Activated CD4-positive, alpha-beta T cell treated with anti-CD3 and anti-CD28 coated beads, Interleukin-2, amount 10 ng/mL, durations not matched to agents 24 days and 14 days (primary cell): Measurements from ENCODE around the gene KRT33B. TPM values are rescaled to one million over a fixed set of nuclear protein-coding genes. Genes with fewer than 3 reads are reported as not detected.

Source experiments
- DNase-seq: peaks from one replicate; pipeline ENCODE4 v3.0.0; 2022
- H3K27ac Mint-ChIP-seq: one replicate; pipeline ENCODE4 v1.8.0; 2022; ENCODE audit warnings: mild to moderate bottlenecking, mixed read lengths
- H3K27me3 Mint-ChIP-seq: one replicate; pipeline ENCODE4 v1.8.0; 2022; ENCODE audit warnings: mixed read lengths
- H3K36me3 Mint-ChIP-seq: one replicate; pipeline ENCODE4 v1.8.0; 2022; ENCODE audit warnings: low read depth, mild to moderate bottlenecking, mixed read lengths
- H3K4me1 Mint-ChIP-seq: one replicate; pipeline ENCODE4 v1.8.0; 2021; ENCODE audit warnings: mixed read lengths
- H3K4me3 Mint-ChIP-seq: one replicate; pipeline ENCODE4 v1.8.0; 2022; ENCODE audit warnings: mild to moderate bottlenecking, moderate library complexity, mixed read lengths
- H3K9me3 Mint-ChIP-seq: one replicate; pipeline ENCODE4 v1.8.0; 2021; ENCODE audit warnings: mixed read lengths
- intact Hi-C: fragments of 100-400 bp; cut with micrococcal nuclease; formaldehyde crosslinking; loops from one replicate; pipeline ENCODE4 v1.15.1; 2023
- total RNA-seq: library from RNA; stranded (reverse); gene quantifications from 2 replicates; pipeline ENCODE4 v1.2.3, GENCODE V29; 2022

Gene KRT33B
- total RNA-seq, 1 donor from 2014 or later: not detected

DNA sequence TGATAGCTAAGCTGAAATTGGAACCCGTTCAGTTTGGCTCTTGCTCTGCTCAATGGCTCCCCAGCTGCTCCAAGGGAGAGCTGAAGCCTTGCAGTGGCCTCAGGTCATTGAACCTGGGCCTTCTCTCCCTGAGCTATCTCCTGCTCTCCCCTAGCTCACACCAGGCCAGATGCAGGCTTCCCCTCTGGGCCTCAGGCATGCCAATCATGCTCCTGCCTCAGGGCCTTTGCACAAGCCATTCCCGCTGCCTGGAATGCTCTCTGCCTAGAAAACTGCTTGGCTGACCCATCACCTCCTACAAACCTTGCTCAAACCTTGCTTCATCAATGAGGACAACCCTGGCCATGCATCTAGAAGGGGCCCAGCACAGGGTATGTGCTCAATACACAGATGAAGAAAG is 37.4 kb downstream of the KRT33B start:
- Mint-ChIP-seq H3K27ac (no peak overlapping the region), H3K36me3 (no peaks in the 10 kb centered on the region), H3K27me3 (peaks cover 13% of the 10 kb centered on the region), H3K4me3 (no peak overlapping the region), H3K9me3 (no peaks in the 10 kb centered on the region), H3K4me1 (peaks cover 6% of the 10 kb centered on the region)
- DNase-seq: no peak
- intact Hi-C loops: no loop called here

- Mint-ChIP-seq H3K4me1 (peaks cover 6% of the 10 kb centered on the region), H3K27me3 (peaks cover 13% of the 10 kb centered on the region), H3K27ac (no peak overlapping the region), H3K36me3 (no peaks in the 10 kb centered on the region), H3K9me3 (no peaks in the 10 kb centered on the region), H3K4me3 (no peak overlapping the region)
- intact Hi-C loops: no loop called here
- DNase-seq: peak; percentile 51
These were observed 38.0 kb downstream of the KRT33B start for GRCh38 chr17:41331606-41332005.

DNA sequence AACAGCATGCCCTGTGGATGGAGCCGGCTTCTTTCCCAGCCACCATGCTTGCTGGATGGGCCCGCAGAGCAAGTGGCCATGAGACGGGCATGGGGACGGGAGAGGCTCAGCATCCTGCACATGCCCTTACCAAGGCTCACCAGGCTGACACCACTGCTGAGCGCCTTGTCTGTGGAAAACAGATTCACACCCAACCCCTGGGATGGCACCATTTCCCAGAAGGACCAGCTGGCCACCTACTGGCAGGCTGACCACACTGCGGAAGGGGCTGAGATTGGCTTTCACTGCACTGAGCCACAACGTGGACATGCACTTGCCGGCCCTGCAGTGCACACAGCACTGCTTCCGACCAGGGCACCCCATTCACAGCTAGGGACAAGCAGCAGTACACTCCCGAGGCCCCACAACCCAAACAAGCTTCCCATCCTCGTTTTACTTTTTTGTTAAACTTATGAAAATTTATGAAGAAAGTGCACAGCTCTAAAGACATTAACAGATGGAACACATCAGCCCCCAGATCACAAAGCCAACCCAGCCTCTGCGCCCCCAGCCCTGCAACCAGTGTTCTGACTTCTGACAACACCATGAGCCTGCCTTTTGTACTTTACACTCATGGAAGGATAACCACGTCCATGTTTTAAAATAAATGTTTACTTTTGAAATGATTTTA is 40.2 kb downstream of the KRT33B start:
- H3K4me3 Mint-ChIP-seq: no peak overlapping the region
- peaks cover 3% of the 10 kb centered on the region for H3K27me3 Mint-ChIP-seq
- no peaks in the 10 kb centered on the region for H3K4me1 Mint-ChIP-seq
- H3K9me3 Mint-ChIP-seq: no peaks in the 10 kb centered on the region
- peak; percentile 71 for DNase-seq
- intact Hi-C loops: loop anchor here (5.0 kb wide), 1 partner anchor 527 kb away; no protein-coding TSS in a partner anchor
- H3K27ac Mint-ChIP-seq: no peak overlapping the region
- no peaks in the 10 kb centered on the region for H3K36me3 Mint-ChIP-seq

GRCh38 chr17:41328207-41328606 is 41.4 kb downstream of the KRT33B start:
- DNase-seq: no peak
- H3K9me3 Mint-ChIP-seq: no peaks in the 10 kb centered on the region
- peaks cover 3% of the 10 kb centered on the region for H3K27me3 Mint-ChIP-seq
- intact Hi-C loops: loop anchor here (5.0 kb wide), 1 partner anchor 526 kb away; no protein-coding TSS in a partner anchor
- H3K4me3 Mint-ChIP-seq: no peak overlapping the region
- H3K4me1 Mint-ChIP-seq: peaks cover 2% of the 10 kb centered on the region
- H3K36me3 Mint-ChIP-seq: no peaks in the 10 kb centered on the region
- H3K27ac Mint-ChIP-seq: no peak overlapping the region

GRCh38 chr17:41327411-41328120 is 42.0 kb downstream of the KRT33B start:
- Mint-ChIP-seq H3K36me3 (no peaks in the 10 kb centered on the region), H3K4me1 (peaks cover 2% of the 10 kb centered on the region), H3K27me3 (no peaks in the 10 kb centered on the region), H3K9me3 (no peaks in the 10 kb centered on the region), H3K4me3 (no peak overlapping the region), H3K27ac (no peak overlapping the region)
- DNase-seq: no peak
- intact Hi-C loops: loop anchor here (5.0 kb wide), 1 partner anchor 525 kb away; no protein-coding TSS in a partner anchor

GRCh38 chr17:41326173-41327145 is 43.2 kb downstream of the KRT33B start:
- Mint-ChIP-seq H3K27ac (no peak overlapping the region), H3K9me3 (no peaks in the 10 kb centered on the region), H3K4me1 (peaks cover 2% of the 10 kb centered on the region), H3K4me3 (no peak overlapping the region), H3K36me3 (no peaks in the 10 kb centered on the region), H3K27me3 (no peaks in the 10 kb centered on the region)
- intact Hi-C loops: loop anchor here (5.0 kb wide), 1 partner anchor 524 kb away; no protein-coding TSS in a partner anchor
- no peak for DNase-seq

- no peak for DNase-seq
- no peaks in the 10 kb centered on the region for H3K9me3 Mint-ChIP-seq
- intact Hi-C loops: loop anchor here (5.0 kb wide), 1 partner anchor 523 kb away; no protein-coding TSS in a partner anchor
- H3K4me3 Mint-ChIP-seq: no peak overlapping the region
- no peaks in the 10 kb centered on the region for H3K27me3 Mint-ChIP-seq
- peaks cover 2% of the 10 kb centered on the region for H3K4me1 Mint-ChIP-seq
- H3K27ac Mint-ChIP-seq: no peak overlapping the region
- H3K36me3 Mint-ChIP-seq: no peaks in the 10 kb centered on the region
These were observed 44.0 kb downstream of the KRT33B start for GRCh38 chr17:41325611-41326010.

- Mint-ChIP-seq H3K9me3 (no peaks in the 10 kb centered on the region), H3K4me3 (no peak overlapping the region), H3K27ac (no peak overlapping the region), H3K36me3 (no peaks in the 10 kb centered on the region), H3K27me3 (no peaks in the 10 kb centered on the region), H3K4me1 (peaks cover 2% of the 10 kb centered on the region)
- no peak for DNase-seq
- intact Hi-C loops: loop anchor here (5.0 kb wide), 1 partner anchor 523 kb away; no protein-coding TSS in a partner anchor
These were observed 44.5 kb downstream of the KRT33B start for GRCh38 chr17:41325126-41325525.

DNA sequence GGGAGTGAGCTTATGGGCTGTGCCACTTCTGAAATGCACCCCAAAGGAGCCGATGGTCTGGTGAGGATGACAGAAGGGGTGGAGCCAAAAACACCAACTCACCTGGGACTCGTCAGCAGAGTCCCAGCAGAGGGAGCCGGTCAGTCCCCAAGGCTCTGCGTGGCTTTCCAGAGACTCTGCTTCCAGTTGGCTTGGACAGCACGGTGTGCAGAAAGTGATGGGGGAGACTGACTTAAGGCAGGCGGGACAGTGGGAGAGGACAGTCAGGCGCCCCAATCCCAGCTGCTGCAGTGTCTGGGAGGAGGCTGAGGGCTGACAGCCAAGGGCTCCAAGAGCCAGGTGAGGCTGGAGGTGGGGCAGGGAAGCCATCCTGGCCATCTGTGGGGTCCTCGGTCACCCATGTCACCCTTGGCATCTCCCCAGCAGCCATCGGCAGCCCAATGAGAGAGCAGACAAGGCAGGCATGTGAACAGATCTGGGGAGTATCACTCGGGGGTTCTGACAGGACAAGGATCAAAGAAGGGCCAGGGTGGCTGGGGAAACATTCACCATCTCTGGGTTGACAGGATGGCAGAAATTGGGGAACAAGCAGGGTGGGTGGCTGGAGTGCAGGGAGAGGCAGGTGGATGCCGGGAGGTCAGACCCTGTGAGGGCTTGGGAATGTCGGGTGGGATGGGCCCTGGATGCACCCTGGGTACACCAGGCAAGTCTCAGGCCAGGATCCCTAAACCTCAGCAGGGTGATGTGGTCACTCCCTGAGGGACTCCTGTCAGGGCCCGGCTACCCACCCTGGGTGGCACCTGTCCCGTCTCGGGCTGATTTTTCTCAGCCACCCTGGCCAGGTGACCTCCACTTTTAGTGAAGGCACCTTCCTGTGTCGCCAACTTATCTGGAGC is 45.2 kb downstream of the KRT33B start:
- H3K4me3 Mint-ChIP-seq: no peak overlapping the region
- H3K27me3 Mint-ChIP-seq: peaks cover 2% of the 10 kb centered on the region
- H3K36me3 Mint-ChIP-seq: no peaks in the 10 kb centered on the region
- peak overlapping the region; percentile 43 for H3K27ac Mint-ChIP-seq
- peaks cover 2% of the 10 kb centered on the region for H3K4me1 Mint-ChIP-seq
- no peaks in the 10 kb centered on the region for H3K9me3 Mint-ChIP-seq
- no peak for DNase-seq
- intact Hi-C loops: loop anchor here (5.0 kb wide), 2 partner anchors 467 to 522 kb away; no protein-coding TSS in a partner anchor

- intact Hi-C loops: loop anchor here (1.0 to 5.0 kb wide), 2 partner anchors 414 to 466 kb away; no protein-coding TSS in a partner anchor
- no peak overlapping the region for H3K27ac Mint-ChIP-seq
- H3K4me3 Mint-ChIP-seq: no peak overlapping the region
- H3K27me3 Mint-ChIP-seq: peaks cover 2% of the 10 kb centered on the region
- H3K36me3 Mint-ChIP-seq: no peaks in the 10 kb centered on the region
- H3K9me3 Mint-ChIP-seq: no peaks in the 10 kb centered on the region
- peaks cover 2% of the 10 kb centered on the region for H3K4me1 Mint-ChIP-seq
- DNase-seq: no peak
These were observed 46.4 kb downstream of the KRT33B start for GRCh38 chr17:41322903-41323895.

- Mint-ChIP-seq H3K4me1 (peaks cover 2% of the 10 kb centered on the region), H3K4me3 (no peak overlapping the region), H3K36me3 (no peaks in the 10 kb centered on the region), H3K9me3 (no peaks in the 10 kb centered on the region), H3K27ac (no peak overlapping the region), H3K27me3 (peaks cover 2% of the 10 kb centered on the region)
- no peak for DNase-seq
- intact Hi-C loops: loop anchor here (1.0 to 5.0 kb wide), 2 partner anchors 413 to 465 kb away; no protein-coding TSS in a partner anchor
These were observed 47.3 kb downstream of the KRT33B start for GRCh38 chr17:41322094-41322902.
